OCI-LY3 (cell line): ENCODE measurements around the gene LIX1L.

Experiments
- CTCF ChIP-seq: fragments of 200-600, 300-600 bp; sonication (generic); IDR thresholded peaks from 2 replicates; pipeline ENCODE4 v1.5.1; 2014; ENCODE audit warnings: antibody characterized with exemption, low read length, low read depth
- EZH2phosphoT487 ChIP-seq: fragments of 200-600 bp; shearing (Covaris generic); IDR thresholded peaks from 2 replicates; pipeline ENCODE4 v1.6.1; 2018; ENCODE audit warnings: antibody characterized with exemption, mixed run types, low read depth

- TF ChIP-seq CTCF (no peak), EZH2phosphoT487 (no peak)
These were observed 7.4 kb upstream of the LIX1L start for GRCh38 chr1:145965119-145965744.
